ENCODE measurements around the gene CNIH1.

DNA sequence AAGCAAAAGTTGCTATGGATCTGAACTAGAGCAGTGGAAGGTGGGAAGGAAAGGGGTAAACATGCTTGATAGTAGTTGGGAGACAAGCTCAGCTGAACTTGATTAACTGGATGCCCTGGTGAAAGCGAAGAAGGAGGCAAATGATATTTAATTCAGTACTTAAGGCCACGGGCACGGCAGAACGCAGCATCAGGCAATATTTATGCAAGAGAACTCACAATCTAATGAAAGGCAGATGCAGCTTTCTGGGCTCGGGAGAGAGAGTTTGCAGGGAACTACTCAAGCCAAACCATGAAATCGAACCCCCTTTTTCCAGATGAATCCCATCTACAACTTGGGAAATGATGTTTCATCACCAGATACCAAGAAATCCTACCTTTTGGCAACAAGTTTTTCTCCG lies 3.5 kb upstream of the CNIH1 start:
- TF ChIP-seq POLR2A (IDR thresholded peaks at IDR 0.05) (no peak), CTCF (IDR thresholded peaks at IDR 0.05) (no peak), POLR2AphosphoS5 (IDR thresholded peaks at IDR 0.05) (no peak)

Data from upper lobe of left lung (tissue), 4 donors.